PC-3 (cell line): ENCODE measurements around the gene MKLN1. TPM values are rescaled to one million over a fixed set of nuclear protein-coding genes. Genes with fewer than 3 reads are reported as not detected.
A peak's percentile ranks its signal among the peaks of the same experiment; 100 is the strongest.

ENCODE experiments used
- ATAC-seq: fragments of 200-7000 bp; cut with Tn5 transposase; 2 replicates; pipeline ENCODE4 v1.9.1; 2020; ENCODE audit warnings: mild to moderate bottlenecking, moderate library complexity
- BruUV-seq: library from RNA; stranded (reverse); fragments of 400-500 nt; replicated peaks from 2 replicates; lab custom pipeline; 2021; lab: Mats Ljungman, UMichigan
- CTCF ChIA-PET: fragments of 300-600 bp; sonication (Branson Sonifier 250); formaldehyde crosslinking; loops from one replicate; lab custom pipeline; 2022; ENCODE audit warnings: antibody characterized with exemption; lab: Charles Lee
- POLR2A ChIA-PET: fragments of 300-600 bp; sonication (Branson Sonifier 250); formaldehyde crosslinking; loops from one replicate; lab custom pipeline; 2022; ENCODE audit warnings: antibody characterized with exemption; ENCODE audit not compliant: unreplicated experiment; lab: Charles Lee
- DNase-seq: peaks from one replicate; pipeline ENCODE4 v3.0.0-alpha.2; 2015
- H2AFZ ChIP-seq: fragments of 300-600 bp; sonication (generic); 2 replicates; pipeline ENCODE4 v1.6.0; 2016; ENCODE audit warnings: antibody characterized with exemption, low read length
- H3F3A ChIP-seq: fragments of 300-600 bp; sonication (generic); one replicate; pipeline ENCODE4 v1.6.0; 2017; ENCODE audit warnings: antibody characterized with exemption, low read length, control low read depth, mild to moderate bottlenecking; ENCODE audit not compliant: unreplicated experiment
- H3K27ac ChIP-seq: fragments of 300-600 bp; sonication (generic); 2 replicates; pipeline ENCODE4 v1.5.1; 2016; ENCODE audit warnings: mild to moderate bottlenecking, low read length
- H3K27me3 ChIP-seq: fragments of 300-600 bp; sonication (generic); 2 replicates; pipeline ENCODE4 v1.6.1; 2016; ENCODE audit warnings: low read length, mixed read lengths
- H3K36me3 ChIP-seq: fragments of 300-600 bp; sonication (generic); 2 replicates; pipeline ENCODE4 v1.6.1; 2016; ENCODE audit warnings: low read depth, mixed run types, low read length, mixed read lengths
- H3K4me1 ChIP-seq: fragments of 300-600 bp; sonication (generic); 2 replicates; pipeline ENCODE4 v1.5.1; 2016; ENCODE audit warnings: low read length; ENCODE audit not compliant: insufficient read depth
- H3K4me2 ChIP-seq: fragments of 300-600 bp; sonication (generic); 2 replicates; pipeline ENCODE4 v1.6.0; 2016; ENCODE audit warnings: low read length
- H3K4me3 ChIP-seq: fragments of 300-600 bp; sonication (generic); 2 replicates; pipeline ENCODE4 v1.5.1; 2016; ENCODE audit warnings: mild to moderate bottlenecking, low read length, mixed read lengths
- H3K79me2 ChIP-seq: fragments of 300-600 bp; sonication (generic); 2 replicates; pipeline ENCODE4 v1.6.1; 2017; ENCODE audit warnings: low read length, mixed read lengths
- H3K9ac ChIP-seq: fragments of 300-600 bp; sonication (generic); 2 replicates; pipeline ENCODE4 v1.6.0; 2016; ENCODE audit warnings: mild to moderate bottlenecking, low read length
- H3K9me2 ChIP-seq: fragments of 300-600 bp; sonication (generic); replicated peaks from 2 replicates; pipeline ENCODE4 v1.6.1; 2016; ENCODE audit warnings: mixed run types, low read length, mixed read lengths
- H3K9me3 ChIP-seq: fragments of 300-600 bp; sonication (generic); 2 replicates; pipeline ENCODE4 v1.6.1; 2016; ENCODE audit warnings: low read length, mixed read lengths
- H4K20me1 ChIP-seq: fragments of 300-600 bp; sonication (generic); 2 replicates; pipeline ENCODE4 v1.6.1; 2016; ENCODE audit warnings: low read length, mixed read lengths
- CTCF ChIP-seq: fragments of 300-600 bp; sonication (generic); conservative IDR thresholded peaks from 2 replicates; pipeline ENCODE4 v1.5.1; 2017; ENCODE audit warnings: antibody characterized with exemption, low read depth, mild to moderate bottlenecking, low read length
- EZH2 ChIP-seq: fragments of 300-600 bp; sonication (generic); IDR thresholded peaks from one replicate; pipeline ENCODE4 v1.6.1; 2017; ENCODE audit warnings: antibody characterized with exemption, mild to moderate bottlenecking, low read length; ENCODE audit not compliant: unreplicated experiment
- EZH2phosphoT487 ChIP-seq: fragments of 300-600 bp; sonication (generic); IDR thresholded peaks from 2 replicates; pipeline ENCODE4 v1.6.1; 2018; ENCODE audit warnings: mild to moderate bottlenecking, antibody characterized with exemption, low read length, borderline replicate concordance
- intact Hi-C: fragments of 100-400 bp; cut with micrococcal nuclease; formaldehyde crosslinking; loops from 2 replicates; pipeline ENCODE4 v1.9.0; 2023
- total RNA-seq: library from RNA; depleted of rRNA; stranded (reverse); fragments of >200 nt; gene quantifications from 2 replicates; pipeline ENCODE4 v1.2.3, GENCODE V29; 2014

MKLN1 gene
- total RNA-seq, 1 experiment from 2014 or later, result 16.3 TPM

DNA sequence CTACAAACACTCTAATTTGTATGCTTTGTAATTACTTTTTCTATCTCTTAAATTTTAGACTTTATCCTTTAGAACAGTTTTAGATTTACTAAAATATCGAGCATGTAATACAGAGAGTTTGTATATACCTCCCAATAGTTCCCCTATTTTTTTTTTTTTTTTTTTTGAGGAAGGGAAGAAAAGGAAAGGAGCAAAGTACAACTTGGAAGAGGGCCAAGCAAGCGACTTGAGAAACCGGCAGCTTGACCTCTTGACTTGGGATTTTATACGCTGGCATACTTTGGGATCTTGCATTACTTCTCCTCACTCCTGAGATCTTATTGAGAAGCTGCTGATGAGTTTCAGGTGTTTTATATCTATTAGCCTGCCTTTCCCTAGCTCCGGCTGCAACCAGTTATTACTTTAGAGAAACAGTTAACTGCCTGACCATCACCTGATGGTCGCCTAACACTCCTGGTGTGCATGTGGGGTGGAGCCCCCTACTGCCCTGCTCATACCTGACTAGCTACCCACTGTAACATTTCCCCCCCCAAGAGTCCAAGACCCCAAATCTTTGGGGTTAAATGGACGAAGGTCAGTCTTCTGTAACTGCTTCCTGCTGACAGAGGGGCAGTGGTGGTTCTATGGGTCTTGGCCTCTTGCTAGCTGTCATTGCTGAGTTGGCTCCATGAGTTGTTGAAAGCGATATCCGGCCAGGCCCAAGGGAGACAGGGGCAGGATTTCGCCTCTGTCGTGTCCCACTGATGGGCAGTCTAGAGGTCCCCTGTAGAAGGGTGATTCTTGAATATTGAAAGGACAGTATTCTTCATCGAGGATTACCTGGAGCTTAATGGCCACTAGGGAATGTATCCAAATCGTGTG lies 28.5 kb downstream of the MKLN1 start:
- no peak for DNase-seq
- H3K4me3 ChIP-seq, result no peak overlapping the region
- no peak for ATAC-seq
- peaks cover 4% of the 10 kb centered on the region; the same call in 1 of the 2 replicates for H3K4me1 ChIP-seq
- H3K36me3 ChIP-seq, result no peaks in the 10 kb centered on the region
- no peaks in the 10 kb centered on the region for H3F3A ChIP-seq
- POLR2A ChIA-PET, result no interaction called here
- no peaks in the 10 kb centered on the region for H3K9me3 ChIP-seq
- H3K27ac ChIP-seq, result no peak overlapping the region
- H3K9me2 ChIP-seq, result no peaks in the 10 kb centered on the region
- intact Hi-C loops, result no loop called here
- H3K9ac ChIP-seq, result no peak overlapping the region
- H4K20me1 ChIP-seq, result peaks cover 14% of the 10 kb centered on the region; the same call in 1 of the 2 replicates
- H3K27me3 ChIP-seq, result no peaks in the 10 kb centered on the region
- H3K4me2 ChIP-seq, result no peak overlapping the region
- CTCF ChIA-PET, result no interaction called here
- no peak for TF ChIP-seq EZH2
- peaks cover 100% of the 10 kb centered on the region for H3K79me2 ChIP-seq
- no peak overlapping the region for H2AFZ ChIP-seq
- BruUV-seq, result no TSS peak

DNA sequence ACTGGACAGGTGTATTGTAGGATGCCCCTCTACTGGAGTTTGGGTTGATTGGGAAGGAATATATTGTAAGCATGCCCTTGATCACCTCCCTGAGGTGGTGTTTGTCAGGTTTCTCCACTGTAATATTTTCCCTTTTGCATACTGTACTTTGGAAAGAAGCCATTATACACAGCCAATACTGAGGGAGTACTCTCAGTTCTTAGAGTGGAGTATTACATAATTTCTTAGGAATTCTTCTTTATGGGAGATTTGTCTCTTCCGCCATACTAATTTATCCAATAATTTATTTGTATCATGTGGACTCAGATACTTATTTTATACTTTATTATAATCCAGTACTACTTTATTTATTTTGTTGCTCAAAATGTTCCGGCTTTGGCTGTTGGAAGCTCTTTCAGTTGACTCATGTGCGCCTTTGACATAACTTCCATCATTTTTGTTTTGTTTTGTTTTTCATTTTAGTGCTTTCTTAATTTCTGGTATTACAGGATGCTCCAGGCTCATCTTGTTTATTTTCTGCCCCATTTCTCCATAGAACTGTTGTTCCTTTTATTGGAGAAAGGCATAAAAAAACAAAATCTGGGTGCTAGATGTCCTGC lies 29.7 kb downstream of the MKLN1 start:
- H3K36me3 ChIP-seq, result no peaks in the 10 kb centered on the region
- H3K9me2 ChIP-seq, result no peaks in the 10 kb centered on the region
- no peaks in the 10 kb centered on the region for H3K27me3 ChIP-seq
- peaks cover 100% of the 10 kb centered on the region for H3K79me2 ChIP-seq
- H3F3A ChIP-seq, result no peaks in the 10 kb centered on the region
- no peak overlapping the region for H3K9ac ChIP-seq
- intact Hi-C loops, result no loop called here
- peak; percentile 13 for DNase-seq
- ChIA-PET POLR2A (no interaction called here), CTCF (no interaction called here)
- no TSS peak for BruUV-seq
- H3K4me2 ChIP-seq, result no peak overlapping the region
- no peak overlapping the region for H2AFZ ChIP-seq
- TF ChIP-seq CTCF, result no peak
- no peak for TF ChIP-seq EZH2
- H3K9me3 ChIP-seq, result no peaks in the 10 kb centered on the region
- peaks cover 4% of the 10 kb centered on the region; the same call in 1 of the 2 replicates for H3K4me1 ChIP-seq
- no peak overlapping the region for H3K27ac ChIP-seq
- no peak overlapping the region for H3K4me3 ChIP-seq
- ATAC-seq, result no peak
- H4K20me1 ChIP-seq, result peaks cover 14% of the 10 kb centered on the region; the same call in 1 of the 2 replicates

GRCh38 chr7:131358636-131359035 lies 31.0 kb downstream of the MKLN1 start:
- CTCF ChIA-PET, result interaction anchor here (0.6 kb wide), 1 partner anchor 123 kb away, joined by 4 read pairs; no protein-coding TSS in a partner anchor
- H3F3A ChIP-seq, result no peaks in the 10 kb centered on the region
- no peak overlapping the region for H3K27ac ChIP-seq
- no peaks in the 10 kb centered on the region for H3K36me3 ChIP-seq
- H3K9ac ChIP-seq, result no peak overlapping the region
- BruUV-seq, result no TSS peak
- H2AFZ ChIP-seq, result no peak overlapping the region
- H4K20me1 ChIP-seq, result peaks cover 14% of the 10 kb centered on the region; the same call in 1 of the 2 replicates
- H3K4me2 ChIP-seq, result no peak overlapping the region
- no peaks in the 10 kb centered on the region for H3K9me3 ChIP-seq
- intact Hi-C loops, result no loop called here
- H3K4me1 ChIP-seq, result peaks cover 4% of the 10 kb centered on the region; the same call in 1 of the 2 replicates
- POLR2A ChIA-PET, result no interaction called here
- TF ChIP-seq EZH2phosphoT487, result no peak
- TF ChIP-seq EZH2, result no peak
- TF ChIP-seq CTCF, result no peak
- no peaks in the 10 kb centered on the region for H3K9me2 ChIP-seq
- ATAC-seq (no peak), DNase-seq (no peak)
- H3K79me2 ChIP-seq, result peaks cover 100% of the 10 kb centered on the region
- H3K4me3 ChIP-seq, result no peak overlapping the region
- no peaks in the 10 kb centered on the region for H3K27me3 ChIP-seq
